Measurements from ENCODE around the gene CDRT4. TPM values are rescaled to one million over a fixed set of nuclear protein-coding genes. Genes with fewer than 3 reads are reported as not detected.

Gene CDRT4
- total and polyA plus RNA-seq, 5 donors from 2014 or later, result 0.22 to 21.0 (median 1.6) TPM

DNA sequence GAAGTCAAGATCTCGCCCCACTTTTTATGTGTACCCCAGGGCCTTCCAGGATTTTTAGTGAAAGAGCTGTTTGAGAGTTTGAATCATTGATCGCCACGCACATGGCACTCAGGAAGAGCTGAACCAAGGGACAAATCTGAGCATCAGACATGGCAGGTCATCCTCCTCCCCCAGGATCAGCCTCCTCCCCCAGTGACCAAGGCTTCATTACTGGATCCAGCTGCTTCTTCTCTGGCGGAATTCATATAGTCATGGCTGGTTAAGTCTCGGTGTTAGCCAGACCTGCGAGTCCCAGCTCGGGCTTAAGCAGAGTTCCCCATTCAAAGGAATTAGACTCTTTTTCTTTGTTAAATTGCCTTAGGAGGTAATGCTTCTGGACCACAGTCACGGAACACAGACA, 32.5 kb downstream of the CDRT4 start:
- H3K9me3 ChIP-seq (ENCODE audit: control insufficient read depth in 2 of 2, low read length in 2 of 2), result no peaks in the 10 kb centered on the region
- peaks cover 13% of the 10 kb centered on the region for H3K4me1 ChIP-seq (ENCODE audit: control insufficient read depth, insufficient read depth, low read length, poor library complexity, severe bottlenecking)
- Mint-ChIP-seq H3K4me3 (no peak overlapping the region), H3K9me3 (peaks cover 0 to 5% (median 0%) of the 10 kb centered on the region in 7 donors), H3K36me3 (peaks cover 27% of the 10 kb centered on the region), H3K27me3 (no peaks in the 10 kb centered on the region), H3K4me1 (peaks cover 7 to 20% (median 10%) of the 10 kb centered on the region in 4 donors), H3K27ac (no peak overlapping the region)
- peaks cover 10% of the 10 kb centered on the region for H3K36me3 ChIP-seq (ENCODE audit: control insufficient read depth, insufficient read depth, low read length)
- H3K4me3 ChIP-seq (ENCODE audit: low read depth, low read length), result no peak overlapping the region
- ATAC-seq (ENCODE audit: low read depth in 2 of 2), result no peak
- H3K27me3 ChIP-seq (ENCODE audit: control insufficient read depth, insufficient read depth, low read length), result no peaks in the 10 kb centered on the region
- no peak for DNase-seq
- H3K27ac ChIP-seq (ENCODE audit: insufficient read depth, low read length, poor library complexity, severe bottlenecking), result no peak overlapping the region

DNA sequence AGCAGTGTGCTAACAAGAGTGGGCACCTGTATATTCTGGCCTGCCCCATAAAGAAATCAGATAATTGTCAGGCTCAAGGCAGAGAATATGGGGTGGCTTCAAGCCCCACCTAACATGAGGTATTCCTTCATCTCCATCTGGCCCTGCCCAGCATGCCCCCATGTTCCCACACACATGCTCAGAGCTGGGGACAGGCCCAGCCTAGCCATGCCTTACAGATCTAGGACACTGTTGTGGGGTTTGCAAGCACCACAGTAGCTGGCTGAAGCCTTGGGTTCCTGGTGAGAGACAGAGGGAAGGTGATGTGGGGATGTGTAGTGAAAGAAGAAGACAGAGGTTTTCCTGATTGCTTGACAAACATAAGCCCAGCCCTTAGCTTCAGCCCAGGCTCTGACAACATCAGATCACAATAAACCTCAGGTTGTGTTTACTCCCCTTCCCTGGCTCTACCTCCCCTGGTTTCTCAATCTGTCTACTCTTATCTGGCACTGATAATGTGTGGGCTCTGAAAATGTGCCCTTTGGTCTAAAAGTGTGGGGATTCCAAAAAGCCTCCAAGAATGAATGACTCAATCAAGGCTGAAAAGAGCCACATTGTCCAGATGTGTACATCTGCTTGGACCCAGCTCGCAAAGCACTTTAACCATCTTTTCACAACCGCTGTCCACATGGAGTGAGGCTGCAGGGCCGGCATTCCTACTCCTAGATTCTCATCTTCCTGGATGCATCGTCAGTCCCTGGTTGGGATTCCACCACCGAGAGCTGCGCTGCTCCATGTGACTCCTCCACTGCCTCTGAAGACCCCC, 34.4 kb downstream of the CDRT4 start:
- H3K27ac ChIP-seq (ENCODE audit: insufficient read depth, low read length, poor library complexity, severe bottlenecking), result no peak overlapping the region
- no peaks in the 10 kb centered on the region for H3K27me3 ChIP-seq (ENCODE audit: control insufficient read depth, insufficient read depth, low read length)
- no peaks in the 10 kb centered on the region for H3K27me3 Mint-ChIP-seq
- no peak overlapping the region for H3K4me3 ChIP-seq (ENCODE audit: low read depth, low read length)
- peak overlapping the region in 1 of 3 donors; percentile 20 for H3K27ac Mint-ChIP-seq
- peaks cover 13% of the 10 kb centered on the region for H3K4me1 ChIP-seq (ENCODE audit: control insufficient read depth, insufficient read depth, low read length, poor library complexity, severe bottlenecking)
- peaks cover 6% of the 10 kb centered on the region for H3K36me3 ChIP-seq (ENCODE audit: control insufficient read depth, insufficient read depth, low read length)
- peaks cover 0 to 5% (median 2%) of the 10 kb centered on the region in 7 donors for H3K9me3 Mint-ChIP-seq
- ATAC-seq (ENCODE audit: low read depth in 2 of 2), result no peak
- no peak for DNase-seq
- peaks cover 7 to 18% (median 11%) of the 10 kb centered on the region in 4 donors for H3K4me1 Mint-ChIP-seq
- no peak overlapping the region for H3K4me3 Mint-ChIP-seq
- no peaks in the 10 kb centered on the region for H3K9me3 ChIP-seq (ENCODE audit: control insufficient read depth in 2 of 2, low read length in 2 of 2)
- peaks cover 18% of the 10 kb centered on the region for H3K36me3 Mint-ChIP-seq

DNA sequence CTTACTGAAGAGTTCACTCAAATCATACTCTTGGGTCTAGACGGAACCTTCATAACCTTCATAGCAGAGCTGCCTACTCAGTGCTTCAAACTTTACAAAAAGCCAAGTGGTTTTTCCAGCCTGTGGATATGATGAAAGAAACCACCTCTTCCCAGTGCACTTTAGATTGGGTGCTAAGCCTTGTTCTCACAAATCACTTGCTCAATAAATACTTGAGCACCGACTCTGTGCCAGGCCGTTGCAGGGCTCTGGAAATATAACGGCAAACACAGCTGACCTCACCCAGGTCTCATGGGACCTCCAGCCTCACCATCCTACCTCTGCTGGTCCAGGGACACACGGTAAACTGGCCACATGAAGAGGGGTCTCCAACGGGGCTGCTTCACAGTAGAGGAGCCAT, 35.7 kb downstream of the CDRT4 start:
- Mint-ChIP-seq H3K4me1 (peaks cover 1 to 10% (median 5%) of the 10 kb centered on the region in 4 donors), H3K4me3 (peak overlapping the region in 1 of 4 donors; percentile 47), H3K9me3 (peaks cover 0 to 4% (median under 1%) of the 10 kb centered on the region in 7 donors), H3K36me3 (peaks cover 16% of the 10 kb centered on the region), H3K27ac (no peak overlapping the region), H3K27me3 (no peaks in the 10 kb centered on the region)
- H3K9me3 ChIP-seq (ENCODE audit: control insufficient read depth in 2 of 2, low read length in 2 of 2), result no peaks in the 10 kb centered on the region
- DNase-seq (no peak), ATAC-seq (ENCODE audit: low read depth in 2 of 2) (no peak)
- H3K27me3 ChIP-seq (ENCODE audit: control insufficient read depth, insufficient read depth, low read length), result no peaks in the 10 kb centered on the region
- no peak overlapping the region for H3K4me3 ChIP-seq (ENCODE audit: low read depth, low read length)
- no peaks in the 10 kb centered on the region for H3K36me3 ChIP-seq (ENCODE audit: control insufficient read depth, insufficient read depth, low read length)
- H3K27ac ChIP-seq (ENCODE audit: insufficient read depth, low read length, poor library complexity, severe bottlenecking), result no peak overlapping the region
- H3K4me1 ChIP-seq (ENCODE audit: control insufficient read depth, insufficient read depth, low read length, poor library complexity, severe bottlenecking), result peaks cover 6% of the 10 kb centered on the region

DNA sequence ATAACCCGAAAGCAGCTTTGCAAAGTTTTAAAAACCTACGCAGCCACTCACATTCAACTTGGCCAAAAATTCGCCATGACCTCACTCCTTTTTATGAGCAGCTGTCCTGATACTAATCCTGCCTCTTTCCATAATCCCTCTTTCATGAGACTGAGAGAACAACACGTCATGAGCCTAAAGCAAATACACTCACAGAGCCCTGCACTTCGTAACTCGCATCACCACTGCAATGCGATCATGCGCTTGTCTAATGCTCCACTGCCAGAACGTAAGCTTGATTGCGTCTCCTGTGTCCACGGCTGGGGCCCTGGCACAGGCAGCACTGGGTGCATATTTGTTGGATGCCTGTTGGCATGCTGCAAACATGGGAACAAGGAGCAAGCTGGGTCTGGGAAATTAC, 36.2 kb downstream of the CDRT4 start:
- H3K9me3 ChIP-seq (ENCODE audit: control insufficient read depth in 2 of 2, low read length in 2 of 2), result no peaks in the 10 kb centered on the region
- no peak for ATAC-seq (ENCODE audit: low read depth in 2 of 2)
- H3K27ac Mint-ChIP-seq, result no peak overlapping the region

DNA sequence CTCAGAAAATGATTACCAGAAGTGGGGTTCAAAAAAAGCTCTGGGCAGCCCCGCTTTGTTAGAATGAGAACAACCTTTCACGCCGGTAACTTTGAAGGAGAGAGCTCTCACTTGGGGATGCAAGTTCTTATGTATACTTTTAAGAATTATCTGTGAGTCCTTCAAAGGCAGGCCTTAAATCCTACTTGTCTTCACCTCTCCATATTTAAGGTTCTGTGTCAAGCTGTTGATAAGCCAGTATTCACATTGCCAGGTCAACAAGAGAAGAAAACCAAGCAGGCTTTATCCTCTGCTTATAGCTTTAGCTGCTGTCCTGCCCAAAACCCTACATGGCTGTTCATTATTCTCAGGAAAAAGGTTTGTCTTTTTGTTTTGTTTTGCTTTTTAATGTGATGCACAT, 42.9 kb downstream of the CDRT4 start:
- H3K27me3 Mint-ChIP-seq, result peaks cover 10% of the 10 kb centered on the region
- H3K27ac Mint-ChIP-seq, result no peak overlapping the region
- Histone ChIP-seq H3K9me3 (ENCODE audit: control insufficient read depth in 2 of 2, low read length in 2 of 2) (no peaks in the 10 kb centered on the region), H3K36me3 (ENCODE audit: control insufficient read depth, insufficient read depth, low read length) (no peaks in the 10 kb centered on the region), H3K27ac (ENCODE audit: insufficient read depth, low read length, poor library complexity, severe bottlenecking) (no peak overlapping the region), H3K27me3 (ENCODE audit: control insufficient read depth, insufficient read depth, low read length) (no peaks in the 10 kb centered on the region), H3K4me1 (ENCODE audit: control insufficient read depth, insufficient read depth, low read length, poor library complexity, severe bottlenecking) (no peaks in the 10 kb centered on the region), H3K4me3 (ENCODE audit: low read depth, low read length) (no peak overlapping the region)
- H3K36me3 Mint-ChIP-seq, result peaks cover 14% of the 10 kb centered on the region
- H3K4me3 Mint-ChIP-seq, result no peak overlapping the region
- H3K4me1 Mint-ChIP-seq, result peaks cover 0 to 3% (median 0%) of the 10 kb centered on the region in 4 donors
- H3K9me3 Mint-ChIP-seq, result peaks cover 0 to 4% (median 0%) of the 10 kb centered on the region in 7 donors
- DNase-seq (no peak), ATAC-seq (ENCODE audit: low read depth in 2 of 2) (no peak)

More for the DNA sequence above, 36.2 kb downstream of the CDRT4 start:
- no peak overlapping the region for H3K27ac ChIP-seq (ENCODE audit: insufficient read depth, low read length, poor library complexity, severe bottlenecking)
- Mint-ChIP-seq H3K4me3 (no peak overlapping the region), H3K36me3 (peaks cover 20% of the 10 kb centered on the region), H3K27me3 (peaks cover 1% of the 10 kb centered on the region), H3K9me3 (peaks cover 0 to 4% (median 1%) of the 10 kb centered on the region in 7 donors), H3K4me1 (peaks cover 0 to 5% (median 2%) of the 10 kb centered on the region in 4 donors)
- no peaks in the 10 kb centered on the region for H3K36me3 ChIP-seq (ENCODE audit: control insufficient read depth, insufficient read depth, low read length)
- DNase-seq, result no peak
- H3K4me3 ChIP-seq (ENCODE audit: low read depth, low read length), result no peak overlapping the region
- no peaks in the 10 kb centered on the region for H3K4me1 ChIP-seq (ENCODE audit: control insufficient read depth, insufficient read depth, low read length, poor library complexity, severe bottlenecking)
- H3K27me3 ChIP-seq (ENCODE audit: control insufficient read depth, insufficient read depth, low read length), result no peaks in the 10 kb centered on the region

DNA sequence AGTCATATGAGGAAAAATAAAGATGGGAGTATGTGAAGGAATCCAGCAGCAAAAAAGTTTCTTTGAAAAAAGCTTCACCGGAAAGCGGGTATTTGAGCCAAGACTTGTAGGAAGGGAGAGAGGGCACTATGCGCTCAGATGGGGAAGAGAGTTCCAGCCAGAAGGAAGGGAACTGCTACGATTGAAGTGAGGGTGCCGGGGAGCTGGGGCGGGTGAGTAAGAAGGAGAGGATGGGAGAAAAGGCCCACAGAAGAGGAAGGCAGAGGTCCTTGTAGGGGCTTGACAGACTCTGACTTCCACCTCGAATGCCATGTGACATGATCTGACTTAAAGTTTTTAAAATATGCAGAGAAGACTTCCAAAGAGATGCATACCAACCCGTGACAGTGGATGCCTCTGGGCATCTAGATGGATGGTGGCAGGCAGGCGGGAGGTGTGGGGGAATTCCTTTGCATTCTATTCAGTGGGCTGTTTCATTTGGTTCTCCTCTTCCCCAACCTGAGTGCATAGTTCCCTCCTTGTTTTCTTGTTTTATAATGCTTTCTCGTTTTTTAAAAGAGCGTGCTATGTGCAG, 44.9 kb downstream of the CDRT4 start:
- no peak overlapping the region for H3K4me3 ChIP-seq (ENCODE audit: low read depth, low read length)
- peaks cover 10% of the 10 kb centered on the region for H3K27me3 Mint-ChIP-seq
- H3K36me3 ChIP-seq (ENCODE audit: control insufficient read depth, insufficient read depth, low read length), result no peaks in the 10 kb centered on the region
- no peak overlapping the region for H3K4me3 Mint-ChIP-seq
- no peak overlapping the region for H3K27ac ChIP-seq (ENCODE audit: insufficient read depth, low read length, poor library complexity, severe bottlenecking)
- DNase-seq, result no peak
- peaks cover 0 to 4% (median 0%) of the 10 kb centered on the region in 7 donors for H3K9me3 Mint-ChIP-seq
- H3K4me1 Mint-ChIP-seq, result no peaks in the 10 kb centered on the region
- no peaks in the 10 kb centered on the region for H3K4me1 ChIP-seq (ENCODE audit: control insufficient read depth, insufficient read depth, low read length, poor library complexity, severe bottlenecking)
- ATAC-seq (ENCODE audit: low read depth in 2 of 2), result no peak
- no peaks in the 10 kb centered on the region for H3K9me3 ChIP-seq (ENCODE audit: control insufficient read depth in 2 of 2, low read length in 2 of 2)
- H3K36me3 Mint-ChIP-seq, result peaks cover 9% of the 10 kb centered on the region
- H3K27ac Mint-ChIP-seq, result no peak overlapping the region
- H3K27me3 ChIP-seq (ENCODE audit: control insufficient read depth, insufficient read depth, low read length), result no peaks in the 10 kb centered on the region

DNA sequence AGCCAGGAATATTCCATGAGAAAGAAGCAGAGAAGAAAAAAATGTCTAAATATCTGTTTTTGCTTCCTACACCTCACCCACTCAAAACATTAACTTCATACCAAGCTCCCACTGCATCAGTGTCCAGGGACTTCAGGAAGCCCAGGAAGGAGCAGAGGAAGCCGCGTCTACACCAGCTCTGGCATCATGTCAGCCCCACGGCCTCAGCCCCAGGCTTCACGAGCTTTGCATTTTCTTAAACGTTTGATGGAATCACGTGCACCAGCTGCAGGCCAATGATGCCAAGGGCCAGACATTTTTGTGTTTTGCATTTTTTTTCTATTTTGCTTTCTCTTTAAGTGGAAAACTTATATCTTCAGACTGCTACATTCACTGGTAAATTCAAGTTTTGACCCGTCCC, 48.6 kb downstream of the CDRT4 start:
- no peak overlapping the region for H3K27ac ChIP-seq (ENCODE audit: insufficient read depth, low read length, poor library complexity, severe bottlenecking)
- H3K27me3 Mint-ChIP-seq, result no peaks in the 10 kb centered on the region
- peaks cover 4% of the 10 kb centered on the region for H3K36me3 Mint-ChIP-seq
- no peak overlapping the region for H3K4me3 Mint-ChIP-seq
- H3K27ac Mint-ChIP-seq, result no peak overlapping the region
- H3K9me3 ChIP-seq (ENCODE audit: control insufficient read depth in 2 of 2, low read length in 2 of 2), result no peaks in the 10 kb centered on the region
- H3K9me3 Mint-ChIP-seq, result no peaks in the 10 kb centered on the region
- H3K4me1 ChIP-seq (ENCODE audit: control insufficient read depth, insufficient read depth, low read length, poor library complexity, severe bottlenecking), result no peaks in the 10 kb centered on the region
- H3K36me3 ChIP-seq (ENCODE audit: control insufficient read depth, insufficient read depth, low read length), result no peaks in the 10 kb centered on the region
- ATAC-seq (ENCODE audit: low read depth in 2 of 2) (no peak), DNase-seq (no peak)
- H3K4me3 ChIP-seq (ENCODE audit: low read depth, low read length), result no peak overlapping the region
- no peaks in the 10 kb centered on the region for H3K27me3 ChIP-seq (ENCODE audit: control insufficient read depth, insufficient read depth, low read length)
- no peaks in the 10 kb centered on the region for H3K4me1 Mint-ChIP-seq
